ENCODE measurements around the gene GATAD2B. TPM values are rescaled to one million over a fixed set of nuclear protein-coding genes. Genes with fewer than 3 reads are reported as not detected.

The GATAD2B gene
- polyA plus RNA-seq (2013, experiment 1 of 4): 39.7 TPM
- polyA plus RNA-seq (2013, experiment 2 of 4): 42.1 TPM
- 28.0 TPM for polyA plus RNA-seq (2013, experiment 3 of 4)
- polyA plus RNA-seq (2013, experiment 4 of 4): 34.4 TPM

DNA sequence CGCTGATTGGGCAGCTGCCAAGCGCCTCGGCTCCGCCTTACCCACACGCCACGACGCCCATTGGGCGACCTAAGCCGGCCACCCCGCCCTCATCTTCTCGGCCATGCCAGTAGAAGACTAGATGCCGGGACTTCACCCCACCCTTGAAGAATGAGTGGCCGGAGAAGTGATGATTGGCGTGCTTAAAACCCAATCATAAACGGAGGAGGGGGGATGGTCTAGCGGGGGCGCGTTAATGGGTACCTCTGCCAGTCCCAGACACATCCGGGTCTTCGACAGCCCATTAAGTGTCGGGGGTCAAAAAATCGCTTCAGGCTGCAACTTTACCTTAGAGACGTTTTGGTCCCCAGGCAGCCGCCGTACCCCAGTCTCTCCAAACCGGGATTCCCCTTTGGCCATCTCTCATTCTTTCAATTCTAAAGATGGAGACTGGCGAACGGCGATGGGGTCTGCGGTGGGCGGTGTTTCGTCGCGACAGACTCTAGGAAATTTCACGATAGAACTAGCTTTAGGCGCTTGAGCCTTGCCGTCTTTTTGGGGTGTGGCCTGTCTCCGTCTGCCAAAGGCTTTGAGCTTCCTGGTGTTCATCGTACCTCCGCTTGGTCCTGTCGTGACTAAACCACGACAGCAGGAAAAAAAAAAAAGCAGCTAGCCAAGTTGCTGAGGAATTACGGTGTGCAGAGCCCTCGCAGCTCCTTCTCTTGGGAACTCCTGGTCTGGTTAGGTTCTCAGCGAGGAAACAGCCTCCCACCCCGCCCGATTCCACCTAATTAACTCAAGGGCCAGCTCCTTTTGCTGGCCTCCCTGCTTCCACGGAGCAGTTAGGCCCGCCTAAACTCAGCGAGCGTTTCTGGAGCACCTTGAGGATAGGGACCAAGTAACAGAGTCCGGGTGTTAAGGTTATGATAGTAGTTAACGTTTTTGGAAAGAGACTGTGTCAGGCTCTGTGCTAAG lies at the start of gene GATAD2B:
TSS of gene GATAD2B (minus strand) at position 1 of the 954 bp plus-strand sequence. CDS start 94,625 bp downstream, outside the sequence.
- Histone ChIP-seq H3K27me3 (ENCODE audit: control insufficient read depth, insufficient read depth, low read length, poor library complexity, severe bottlenecking) (no peaks in the 10 kb centered on the region), H3K4me3 (ENCODE audit: insufficient read depth, low read depth, low read length) (peak within 1 kb of the TSS; percentile 73), H3K9me3 (ENCODE audit: control insufficient read depth, low read length) (no peaks in the 10 kb centered on the region), H3K4me1 (ENCODE audit: control insufficient read depth, insufficient read depth, low read length) (peaks cover 23% of the 10 kb centered on the region), H3K36me3 (ENCODE audit: control insufficient read depth, insufficient read depth, low read length) (no peaks in the 10 kb centered on the region), H3K27ac (ENCODE audit: insufficient read depth, low read depth, low read length, poor library complexity, severe bottlenecking) (peak within 1 kb of the TSS; percentile 95)
- WGBS, 2 experiments: 1% methylated on average over 53 of the region's 53 CpGs

DNA sequence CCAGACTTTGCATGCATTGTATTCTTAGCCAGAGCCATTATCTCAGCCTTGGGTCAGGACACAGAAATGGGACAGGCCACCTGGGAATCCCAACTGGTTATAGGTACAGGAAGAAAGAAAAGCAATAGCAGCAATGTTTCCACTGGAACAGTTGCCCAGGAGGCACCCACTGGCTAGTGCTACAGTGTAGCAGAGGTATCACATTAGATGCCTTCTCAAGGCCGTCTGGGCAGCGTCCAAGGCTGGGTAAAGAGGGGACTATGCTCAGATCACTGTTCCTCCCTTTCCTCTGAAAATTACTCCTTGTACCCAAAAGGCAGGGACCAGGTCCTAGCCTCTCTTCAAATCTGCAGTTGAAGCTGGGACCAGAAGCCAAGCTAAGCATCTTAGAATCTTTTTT lies 47.6 kb upstream of the GATAD2B start:
- Histone ChIP-seq H3K27me3 (ENCODE audit: control insufficient read depth, insufficient read depth, low read length, poor library complexity, severe bottlenecking) (no peaks in the 10 kb centered on the region), H3K4me3 (ENCODE audit: insufficient read depth, low read depth, low read length) (no peak overlapping the region), H3K27ac (ENCODE audit: insufficient read depth, low read depth, low read length, poor library complexity, severe bottlenecking) (no peak overlapping the region), H3K9me3 (ENCODE audit: control insufficient read depth, low read length) (no peaks in the 10 kb centered on the region), H3K36me3 (ENCODE audit: control insufficient read depth, insufficient read depth, low read length) (peaks cover 9% of the 10 kb centered on the region), H3K4me1 (ENCODE audit: control insufficient read depth, insufficient read depth, low read length) (peaks cover 3% of the 10 kb centered on the region)
- 95 to 97% methylated on average over 2 of the region's 2 CpGs for WGBS, 2 experiments

DNA sequence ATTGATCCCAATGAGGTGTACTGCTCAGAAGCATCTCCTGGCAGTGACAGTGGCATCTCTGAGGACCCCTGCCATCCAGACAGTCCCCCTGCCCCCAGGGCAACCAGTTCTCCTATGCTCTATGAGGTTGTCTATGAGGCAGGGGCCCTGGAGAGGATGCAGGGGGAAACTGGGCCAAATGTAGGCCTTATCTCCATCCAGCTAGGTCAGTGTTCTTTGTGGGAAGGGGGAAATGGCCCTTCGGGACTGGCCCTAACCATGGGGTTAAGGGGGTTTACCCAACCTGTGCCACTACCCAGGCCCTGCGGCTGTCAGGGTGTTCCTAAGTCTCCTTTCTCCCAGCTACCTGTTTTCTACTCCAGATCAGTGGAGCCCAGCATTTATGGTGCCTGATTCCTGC lies 46.2 kb upstream of the GATAD2B start:
- H3K27ac ChIP-seq (ENCODE audit: insufficient read depth, low read depth, low read length, poor library complexity, severe bottlenecking): no peak overlapping the region
- no peak overlapping the region for H3K4me3 ChIP-seq (ENCODE audit: insufficient read depth, low read depth, low read length)
- H3K27me3 ChIP-seq (ENCODE audit: control insufficient read depth, insufficient read depth, low read length, poor library complexity, severe bottlenecking): no peaks in the 10 kb centered on the region
- no peaks in the 10 kb centered on the region for H3K36me3 ChIP-seq (ENCODE audit: control insufficient read depth, insufficient read depth, low read length)
- H3K4me1 ChIP-seq (ENCODE audit: control insufficient read depth, insufficient read depth, low read length): peaks cover 3% of the 10 kb centered on the region
- 94 to 96% methylated on average over 2 of the region's 2 CpGs for WGBS, 2 experiments
- no peaks in the 10 kb centered on the region for H3K9me3 ChIP-seq (ENCODE audit: control insufficient read depth, low read length)

DNA sequence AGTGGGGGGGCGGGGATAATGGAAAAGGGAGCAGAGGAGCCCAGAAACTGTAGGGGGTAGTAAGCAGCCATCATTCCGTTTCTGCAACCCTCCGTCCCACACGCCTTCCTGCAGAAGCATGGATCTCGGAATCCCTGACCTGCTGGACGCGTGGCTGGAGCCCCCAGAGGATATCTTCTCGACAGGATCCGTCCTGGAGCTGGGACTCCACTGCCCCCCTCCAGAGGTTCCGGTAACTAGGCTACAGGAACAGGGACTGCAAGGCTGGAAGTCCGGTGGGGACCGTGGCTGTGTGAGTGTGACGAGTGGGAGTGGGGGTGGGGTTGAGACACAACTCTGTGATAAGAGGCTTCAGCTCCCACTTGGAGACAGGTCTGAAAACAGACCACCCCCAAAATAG lies 45.6 kb upstream of the GATAD2B start:
- H3K36me3 ChIP-seq (ENCODE audit: control insufficient read depth, insufficient read depth, low read length): no peaks in the 10 kb centered on the region
- H3K27ac ChIP-seq (ENCODE audit: insufficient read depth, low read depth, low read length, poor library complexity, severe bottlenecking): no peak overlapping the region
- peaks cover 3% of the 10 kb centered on the region for H3K4me1 ChIP-seq (ENCODE audit: control insufficient read depth, insufficient read depth, low read length)
- no peaks in the 10 kb centered on the region for H3K9me3 ChIP-seq (ENCODE audit: control insufficient read depth, low read length)
- peak overlapping the region; percentile 62 for H3K4me3 ChIP-seq (ENCODE audit: insufficient read depth, low read depth, low read length)
- no peaks in the 10 kb centered on the region for H3K27me3 ChIP-seq (ENCODE audit: control insufficient read depth, insufficient read depth, low read length, poor library complexity, severe bottlenecking)
- 77 to 80% methylated on average over 13 of the region's 13 CpGs for WGBS, 2 experiments

DNA sequence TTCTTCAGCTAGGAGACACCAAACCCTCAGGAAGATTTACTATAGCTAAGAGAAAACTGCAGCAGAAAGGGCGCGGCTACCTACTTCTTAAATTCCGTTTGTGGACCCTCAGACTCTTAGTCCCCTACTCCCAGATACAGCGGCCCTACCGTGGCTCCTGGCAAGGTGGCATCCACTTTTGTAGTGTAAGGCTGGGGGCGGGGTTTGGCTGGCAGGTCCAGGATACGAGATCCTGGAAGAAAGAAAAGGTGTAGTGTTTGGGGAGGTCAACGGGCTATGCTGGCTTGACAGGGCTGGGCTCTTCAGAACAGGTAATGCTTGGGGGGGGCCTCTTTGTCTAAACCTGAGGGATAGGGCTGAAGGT lies 45.2 kb upstream of the GATAD2B start:
- H3K27me3 ChIP-seq (ENCODE audit: control insufficient read depth, insufficient read depth, low read length, poor library complexity, severe bottlenecking): no peaks in the 10 kb centered on the region
- peak overlapping the region; percentile 62 for H3K4me3 ChIP-seq (ENCODE audit: insufficient read depth, low read depth, low read length)
- 30 to 38% methylated on average over 8 of the region's 8 CpGs for WGBS, 2 experiments
- peak overlapping the region; percentile 96 for H3K27ac ChIP-seq (ENCODE audit: insufficient read depth, low read depth, low read length, poor library complexity, severe bottlenecking)
- H3K4me1 ChIP-seq (ENCODE audit: control insufficient read depth, insufficient read depth, low read length): peaks cover 3% of the 10 kb centered on the region
- no peaks in the 10 kb centered on the region for H3K9me3 ChIP-seq (ENCODE audit: control insufficient read depth, low read length)
- H3K36me3 ChIP-seq (ENCODE audit: control insufficient read depth, insufficient read depth, low read length): no peaks in the 10 kb centered on the region

DNA sequence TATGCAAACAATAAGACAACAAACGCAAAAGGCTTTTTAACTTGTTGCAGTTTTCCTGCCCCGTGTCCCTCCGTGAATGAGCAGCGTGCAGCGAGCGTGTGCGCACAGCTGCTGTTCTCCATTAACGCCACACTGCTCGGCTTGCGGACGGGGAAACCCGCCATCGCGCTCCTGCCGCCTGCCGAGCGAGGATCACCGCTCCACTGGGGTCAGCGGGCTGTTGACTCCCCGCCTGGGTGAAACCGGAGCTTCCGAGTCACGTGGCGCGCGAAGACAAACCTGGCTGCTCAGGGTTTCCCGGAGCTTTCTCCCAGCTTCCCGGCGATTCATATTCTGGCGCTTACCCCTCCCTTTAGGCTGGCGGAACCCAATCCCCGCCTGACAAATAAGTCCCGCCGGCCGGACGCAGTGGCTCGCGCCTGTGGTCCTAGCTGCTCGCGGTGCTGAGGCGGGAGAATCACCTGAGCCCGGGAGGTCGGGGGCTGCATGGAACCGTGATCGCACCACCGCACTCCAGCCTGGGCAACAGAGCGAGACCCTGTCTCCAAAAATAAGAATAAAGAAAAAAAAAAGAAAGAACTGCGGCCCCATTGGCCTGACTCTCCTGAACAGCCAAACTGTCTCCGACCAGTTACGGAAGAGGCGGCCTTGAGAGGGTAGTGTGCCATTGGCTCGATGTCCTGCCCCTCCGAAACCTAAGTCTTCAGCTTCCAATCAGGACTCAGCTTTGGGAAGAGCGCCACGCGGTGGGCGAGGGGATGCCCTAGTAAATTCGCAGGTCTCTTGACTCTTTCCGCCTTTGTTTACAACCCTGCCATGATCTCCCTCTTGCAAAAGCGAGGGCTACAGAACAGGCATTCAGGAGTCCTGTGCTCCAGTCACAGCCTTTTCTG lies 44.6 kb upstream of the GATAD2B start, which contains the start of gene CREB3L4:
TSS of gene CREB3L4 (plus strand) at position 796 of the 893 bp plus-strand sequence. CDS start 624 bp downstream, outside the sequence.
- peak within 1 kb of the TSS; percentile 62 for H3K4me3 ChIP-seq (ENCODE audit: insufficient read depth, low read depth, low read length)
- no peaks in the 10 kb centered on the region for H3K36me3 ChIP-seq (ENCODE audit: control insufficient read depth, insufficient read depth, low read length)
- H3K4me1 ChIP-seq (ENCODE audit: control insufficient read depth, insufficient read depth, low read length): peaks cover 3% of the 10 kb centered on the region
- WGBS, 2 experiments: 1% methylated on average over 60 of the region's 60 CpGs
- no peaks in the 10 kb centered on the region for H3K27me3 ChIP-seq (ENCODE audit: control insufficient read depth, insufficient read depth, low read length, poor library complexity, severe bottlenecking)
- H3K9me3 ChIP-seq (ENCODE audit: control insufficient read depth, low read length): no peaks in the 10 kb centered on the region
- H3K27ac ChIP-seq (ENCODE audit: insufficient read depth, low read depth, low read length, poor library complexity, severe bottlenecking): peak within 1 kb of the TSS; percentile 96

DNA sequence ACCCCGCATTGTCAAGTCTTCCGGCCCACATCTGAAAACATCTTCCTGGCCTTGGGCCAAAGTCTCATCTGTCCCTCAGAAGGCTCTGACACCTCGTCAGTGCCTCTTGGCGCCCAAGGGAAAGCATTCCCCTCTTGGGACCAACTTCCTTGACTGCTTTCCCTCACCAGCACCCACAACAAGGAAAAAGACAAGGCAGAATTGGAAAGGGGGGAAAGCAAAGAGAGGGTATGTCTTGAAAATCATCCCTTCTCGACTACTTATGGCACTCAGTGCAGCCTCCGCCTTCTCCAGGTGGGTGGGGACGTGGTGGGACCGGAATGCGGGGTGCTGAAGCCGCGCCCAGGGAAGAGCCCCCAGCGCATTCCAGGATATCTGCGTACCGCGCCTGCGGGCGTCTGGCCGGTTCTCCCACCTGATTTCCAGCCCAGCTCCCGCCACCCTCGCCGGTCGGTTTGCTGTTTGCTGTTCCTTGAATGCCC lies 41.1 kb upstream of the GATAD2B start:
- WGBS, 2 experiments: 0 to 1% methylated on average over 22 of the region's 22 CpGs
- H3K9me3 ChIP-seq (ENCODE audit: control insufficient read depth, low read length): no peaks in the 10 kb centered on the region
- H3K4me1 ChIP-seq (ENCODE audit: control insufficient read depth, insufficient read depth, low read length): peaks cover 15% of the 10 kb centered on the region
- H3K27ac ChIP-seq (ENCODE audit: insufficient read depth, low read depth, low read length, poor library complexity, severe bottlenecking): peak overlapping the region; percentile 96
- H3K27me3 ChIP-seq (ENCODE audit: control insufficient read depth, insufficient read depth, low read length, poor library complexity, severe bottlenecking): no peaks in the 10 kb centered on the region
- H3K36me3 ChIP-seq (ENCODE audit: control insufficient read depth, insufficient read depth, low read length): peaks cover 17% of the 10 kb centered on the region
- peak overlapping the region; percentile 83 for H3K4me3 ChIP-seq (ENCODE audit: insufficient read depth, low read depth, low read length)

DNA sequence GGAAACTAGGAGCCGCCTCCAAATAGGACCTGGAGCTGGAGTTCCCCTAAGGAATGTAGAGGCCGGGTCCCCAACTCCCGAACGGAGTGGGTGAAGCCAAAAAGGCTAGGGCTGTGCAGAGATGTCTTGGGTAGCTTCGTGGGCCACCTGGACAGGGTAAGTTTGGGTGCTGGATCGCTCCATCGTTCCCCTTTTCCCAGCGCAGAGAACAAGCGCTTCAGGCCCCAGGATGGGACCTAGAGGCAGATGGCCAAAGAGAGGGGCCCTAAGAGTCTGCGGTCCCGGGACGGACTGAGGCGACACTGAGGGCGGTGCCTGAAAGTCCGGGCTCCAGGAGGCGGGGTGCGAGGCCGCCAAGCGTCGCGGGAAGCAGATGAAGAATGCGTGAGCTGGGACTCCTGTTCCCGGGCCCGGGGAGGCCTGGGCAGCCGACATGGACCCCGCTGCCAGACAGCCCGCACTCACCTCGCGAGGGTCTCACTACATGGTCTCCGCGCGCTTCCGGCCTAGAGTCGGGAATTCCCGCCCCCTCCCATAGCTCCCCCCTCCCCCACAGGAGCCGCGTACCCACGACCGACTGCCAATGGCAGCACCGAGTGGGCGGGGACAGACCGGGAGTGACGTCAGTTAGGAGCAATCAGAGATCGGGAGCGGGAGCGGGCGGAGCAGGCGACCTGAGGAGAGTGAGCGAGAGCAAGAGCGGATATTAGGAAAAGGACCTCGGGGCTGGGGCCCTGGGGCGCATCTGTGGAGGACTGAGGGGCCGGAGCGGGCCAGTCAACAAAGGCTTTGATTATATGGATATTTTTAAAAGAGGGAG lies 40.5 kb upstream of the GATAD2B start, which contains the start of gene SLC39A1:
TSS of gene SLC39A1 (minus strand) at position 508 of the 820 bp plus-strand sequence. CDS start 822 bp downstream, outside the sequence.
- WGBS, 2 experiments: 0 to 1% methylated on average over 54 of the region's 54 CpGs
- no peaks in the 10 kb centered on the region for H3K9me3 ChIP-seq (ENCODE audit: control insufficient read depth, low read length)

More for the DNA sequence above, 40.5 kb upstream of the GATAD2B start, which contains the start of gene SLC39A1:
- peak within 1 kb of the TSS; percentile 96 for H3K27ac ChIP-seq (ENCODE audit: insufficient read depth, low read depth, low read length, poor library complexity, severe bottlenecking)
- peaks cover 15% of the 10 kb centered on the region for H3K4me1 ChIP-seq (ENCODE audit: control insufficient read depth, insufficient read depth, low read length)
- no peaks in the 10 kb centered on the region for H3K27me3 ChIP-seq (ENCODE audit: control insufficient read depth, insufficient read depth, low read length, poor library complexity, severe bottlenecking)
- peaks cover 17% of the 10 kb centered on the region for H3K36me3 ChIP-seq (ENCODE audit: control insufficient read depth, insufficient read depth, low read length)
- H3K4me3 ChIP-seq (ENCODE audit: insufficient read depth, low read depth, low read length): peak within 1 kb of the TSS; percentile 83
